ENCODE results near the gene SON.

Gene SON

GRCh38 chr21:33543505-33544129 is 779 bp downstream of the SON start:
- DNase-seq (ENCODE audit: low read depth, low spot score) = no peak

GRCh38 chr21:33544451-33545195 is 1.8 kb downstream of the SON start:
- no peak for DNase-seq (ENCODE audit: low read depth, low spot score)

GRCh38 chr21:33546086-33546485 is 3.2 kb downstream of the SON start:
- DNase-seq (ENCODE audit: low read depth, low spot score) = no peak

- no peak for DNase-seq (ENCODE audit: low read depth, low spot score)
These were observed 7.3 kb downstream of the SON start for GRCh38 chr21:33549848-33550771.

- DNase-seq (ENCODE audit: low read depth, low spot score) = no peak
These were observed 8.2 kb downstream of the SON start for GRCh38 chr21:33550772-33551660.

- no peak for DNase-seq (ENCODE audit: low read depth, low spot score)
These were observed 8.8 kb downstream of the SON start for GRCh38 chr21:33551664-33552063.

GRCh38 chr21:33552093-33552998 is 9.5 kb downstream of the SON start:
- no peak for DNase-seq (ENCODE audit: low read depth, low spot score)

GRCh38 chr21:33552999-33553598 is 10.3 kb downstream of the SON start:
- DNase-seq (ENCODE audit: low read depth, low spot score) = no peak

GRCh38 chr21:33554236-33554981 is 11.6 kb downstream of the SON start:
- no peak for DNase-seq (ENCODE audit: low read depth, low spot score)

- DNase-seq (ENCODE audit: low read depth, low spot score) = no peak
These were observed 12.1 kb downstream of the SON start for GRCh38 chr21:33554982-33555344.

GRCh38 chr21:33557447-33557846 is 14.6 kb downstream of the SON start:
- DNase-seq (ENCODE audit: low read depth, low spot score) = no peak

- DNase-seq (ENCODE audit: low read depth, low spot score) = no peak
These were observed 16.1 kb downstream of the SON start for GRCh38 chr21:33558777-33559421.

- DNase-seq (ENCODE audit: low read depth, low spot score) = no peak
These were observed 17.0 kb downstream of the SON start for GRCh38 chr21:33559813-33560212.

GRCh38 chr21:33560965-33561364 is 18.1 kb downstream of the SON start:
- no peak for DNase-seq (ENCODE audit: low read depth, low spot score)

GRCh38 chr21:33561373-33561772 is 18.5 kb downstream of the SON start:
- no peak for DNase-seq (ENCODE audit: low read depth, low spot score)

- no peak for DNase-seq (ENCODE audit: low read depth, low spot score)
These were observed 19.6 kb downstream of the SON start for GRCh38 chr21:33562389-33562788.

GRCh38 chr21:33566514-33566913 is 23.7 kb downstream of the SON start:
- no peak for DNase-seq (ENCODE audit: low read depth, low spot score)

- no peak for DNase-seq (ENCODE audit: low read depth, low spot score)
These were observed 25.1 kb downstream of the SON start for GRCh38 chr21:33567914-33568313.

- no peak for DNase-seq (ENCODE audit: low read depth, low spot score)
These were observed 25.6 kb downstream of the SON start for GRCh38 chr21:33568448-33568847.
